NCI-H1417 treated with DMSO at 0.1 percent for 48 hours (cell line): ENCODE data around the gene TMEM108.

Experiments used
- DNase-seq: peaks from one replicate; lab custom pipeline; 2025; lab: John Stamatoyannopoulos, UW

TMEM108 gene

GRCh38 chr3:133236901-133237300 lies 198.7 kb downstream of the TMEM108 start:
- DNase-seq, result no peak

DNA sequence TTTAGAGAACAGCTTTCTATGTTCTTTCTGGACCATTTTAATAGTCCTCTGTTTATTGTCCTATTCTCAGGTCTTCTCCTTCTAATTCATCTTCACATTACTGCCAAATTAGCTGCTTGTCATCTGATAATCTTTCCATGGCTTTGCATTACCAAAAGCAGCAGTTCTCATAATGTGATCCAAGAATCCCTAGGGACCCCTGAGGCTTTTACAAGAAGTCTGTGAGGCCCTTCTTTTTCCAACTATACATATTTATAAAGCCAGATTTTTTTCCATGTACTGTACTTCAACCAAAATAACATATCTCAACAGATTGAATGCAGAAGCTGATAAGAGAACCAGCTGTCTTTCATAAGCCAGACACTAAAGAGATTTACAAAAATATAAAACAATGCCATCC lies 199.2 kb downstream of the TMEM108 start:
- DNase-seq, result no peak

- no peak for DNase-seq
Observed at GRCh38 chr3:133238015-133238414, 199.8 kb downstream of the TMEM108 start.

- no peak for DNase-seq
Observed at GRCh38 chr3:133246119-133246518, 207.9 kb downstream of the TMEM108 start.

- no peak for DNase-seq
Observed at GRCh38 chr3:133246773-133247172, 208.6 kb downstream of the TMEM108 start.

- no peak for DNase-seq
Observed at GRCh38 chr3:133248389-133248788, 210.2 kb downstream of the TMEM108 start.

DNA sequence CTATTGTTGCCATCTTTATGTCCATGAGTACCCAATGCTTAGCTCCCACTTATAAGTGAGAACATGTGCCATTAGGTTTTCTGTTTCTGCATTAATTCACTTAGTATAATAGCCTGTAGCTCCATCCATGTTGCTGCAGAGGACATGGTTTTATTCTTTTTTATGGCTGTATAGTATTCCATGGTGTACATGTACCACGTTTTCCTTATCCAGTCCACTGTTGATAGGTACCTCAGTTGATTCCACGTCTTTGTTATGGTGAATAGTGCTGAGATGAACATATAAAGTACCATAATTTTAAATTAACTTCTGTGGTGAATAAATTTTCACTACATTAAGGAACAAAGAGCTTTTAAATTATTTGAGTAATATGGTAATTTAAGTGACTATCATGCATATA lies 211.3 kb downstream of the TMEM108 start:
- DNase-seq, result no peak

DNA sequence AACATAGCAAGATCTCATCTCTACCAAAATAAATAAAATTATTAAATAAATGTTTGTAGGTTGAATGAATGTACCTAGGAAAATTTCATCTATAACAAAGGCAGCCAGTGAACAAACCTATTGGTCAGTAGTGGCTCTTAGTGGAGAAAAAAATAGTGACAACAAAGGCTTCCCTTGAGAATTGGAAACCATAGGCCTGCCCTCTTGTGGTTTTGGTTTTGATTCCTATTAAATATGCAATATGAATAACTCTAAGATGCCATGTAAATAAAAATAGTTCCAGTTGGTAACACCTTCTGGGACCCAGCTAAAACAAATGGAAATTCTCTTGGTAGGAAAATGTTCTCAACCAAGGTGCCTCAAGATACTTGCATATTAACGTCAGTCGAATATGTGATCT lies 216.0 kb downstream of the TMEM108 start:
- no peak for DNase-seq

DNA sequence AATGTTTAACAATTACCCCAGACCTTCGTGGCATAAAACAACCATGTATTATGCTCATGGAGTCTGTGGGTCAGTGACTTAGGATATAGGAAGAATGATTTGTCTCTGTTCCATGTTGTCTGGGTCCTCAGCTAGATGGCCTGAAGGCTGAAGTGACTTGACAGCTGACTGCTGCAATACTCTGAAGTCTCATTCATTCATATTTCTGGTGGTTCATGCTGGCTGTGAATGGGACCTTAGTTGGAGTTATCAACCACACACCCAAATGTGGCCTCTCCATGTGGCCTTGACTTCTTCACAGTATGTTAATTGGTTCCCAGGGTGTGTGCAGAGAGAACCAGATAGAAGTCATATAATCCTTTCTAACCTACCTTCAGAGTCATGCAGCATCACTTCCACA lies 216.5 kb downstream of the TMEM108 start:
- DNase-seq, result no peak

GRCh38 chr3:133256787-133257483 lies 218.7 kb downstream of the TMEM108 start:
- DNase-seq, result no peak

GRCh38 chr3:133258358-133258757 lies 220.2 kb downstream of the TMEM108 start:
- DNase-seq, result no peak

DNA sequence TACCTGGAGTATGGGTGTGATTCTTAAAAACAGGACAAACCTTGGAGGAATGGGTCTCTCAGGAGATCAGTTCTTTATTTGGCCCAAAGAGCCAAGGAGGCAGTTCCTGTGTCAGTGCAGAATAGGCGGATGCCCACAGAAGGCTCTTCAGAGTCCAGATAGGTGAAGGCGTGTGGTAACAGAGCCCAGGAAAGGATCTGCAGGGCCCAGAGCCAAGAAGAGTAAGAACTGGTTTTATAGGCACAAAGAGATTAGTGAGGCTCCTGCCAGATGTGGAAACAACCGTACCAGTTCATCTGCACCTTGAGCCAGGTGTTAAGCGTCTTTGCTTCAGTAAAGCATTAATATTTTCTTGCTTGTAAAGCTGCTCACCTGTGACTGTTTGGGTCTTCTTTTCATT lies 221.6 kb downstream of the TMEM108 start:
- no peak for DNase-seq

DNA sequence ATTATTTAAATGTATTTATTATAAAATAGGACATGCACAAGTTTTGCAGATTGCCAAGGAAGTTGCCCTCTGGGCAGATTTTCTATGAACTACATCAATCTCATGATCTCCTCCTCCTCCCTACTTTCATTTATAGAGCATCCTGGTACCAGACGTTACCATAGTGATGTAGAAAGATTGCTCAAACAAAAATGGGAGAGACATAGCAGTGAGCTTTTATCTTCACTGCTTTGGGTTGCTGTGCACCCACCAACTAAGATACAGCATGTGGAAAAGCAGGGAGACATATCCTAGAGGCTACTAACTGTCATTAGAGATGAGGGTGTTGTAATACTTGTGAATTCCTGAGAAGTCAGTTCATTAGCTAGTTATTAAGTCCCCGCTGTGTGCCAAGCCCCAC lies 224.1 kb downstream of the TMEM108 start:
- DNase-seq, result no peak

- DNase-seq, result no peak
Observed at GRCh38 chr3:133264920-133265319, 226.7 kb downstream of the TMEM108 start.

DNA sequence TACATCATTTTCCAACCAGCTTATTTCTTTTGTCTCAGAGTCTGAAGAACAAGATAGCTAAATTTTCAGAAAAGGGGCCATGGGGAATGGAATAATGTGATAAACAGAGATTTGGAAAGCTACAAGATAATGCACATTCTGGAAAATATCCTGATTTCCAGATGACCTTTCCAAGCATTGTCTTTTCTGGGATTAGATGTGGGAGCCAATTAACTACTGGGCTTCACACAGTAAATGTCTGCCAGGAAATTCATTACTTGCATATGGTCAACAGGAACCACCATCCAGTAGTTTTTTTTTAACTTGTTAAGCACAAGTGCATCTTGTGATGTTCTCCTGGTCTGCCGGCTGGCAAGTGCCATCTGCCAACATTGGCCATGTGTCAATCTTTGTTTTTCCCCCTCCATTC lies 230.5 kb downstream of the TMEM108 start:
- DNase-seq, result no peak

- DNase-seq, result no peak
Observed at GRCh38 chr3:133269393-133269792, 231.2 kb downstream of the TMEM108 start.

DNA sequence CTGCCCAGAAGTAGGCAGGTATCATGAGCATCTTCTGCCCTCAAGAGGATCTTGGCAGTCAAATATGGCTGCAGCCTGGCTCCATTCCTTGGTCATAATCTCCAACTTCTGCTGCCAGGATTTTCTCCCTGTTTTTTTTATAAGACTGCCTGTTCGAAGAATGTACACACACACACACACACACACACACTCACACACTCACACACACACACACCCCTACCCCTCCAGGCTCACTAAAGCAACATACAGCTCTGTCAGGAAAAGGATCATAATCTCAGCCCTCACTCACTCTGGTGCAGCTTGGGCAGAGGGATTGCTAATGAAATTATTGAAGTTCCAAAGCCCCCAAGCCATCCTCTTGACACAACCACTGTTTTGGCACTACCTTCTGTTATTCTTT lies 232.4 kb downstream of the TMEM108 start:
- DNase-seq, result no peak

DNA sequence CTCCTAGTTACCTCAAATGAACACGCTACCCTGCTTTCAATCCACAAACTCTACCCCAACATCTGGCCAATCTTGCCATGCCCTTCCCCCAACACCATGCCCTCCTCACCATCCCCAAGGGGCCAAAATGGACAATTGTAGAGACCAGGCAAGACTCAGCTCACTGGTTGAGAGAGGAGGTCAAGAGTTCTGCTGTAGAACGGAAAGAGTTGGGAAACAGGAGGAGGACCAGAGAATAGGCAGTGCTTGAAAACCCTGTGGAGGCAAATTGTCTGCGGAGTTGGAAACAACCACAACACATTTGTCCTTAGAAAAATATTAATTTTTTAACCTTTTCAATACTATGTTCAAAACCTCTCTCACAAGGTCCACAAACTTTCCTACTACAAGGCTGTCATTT lies 232.9 kb downstream of the TMEM108 start:
- DNase-seq, result no peak

DNA sequence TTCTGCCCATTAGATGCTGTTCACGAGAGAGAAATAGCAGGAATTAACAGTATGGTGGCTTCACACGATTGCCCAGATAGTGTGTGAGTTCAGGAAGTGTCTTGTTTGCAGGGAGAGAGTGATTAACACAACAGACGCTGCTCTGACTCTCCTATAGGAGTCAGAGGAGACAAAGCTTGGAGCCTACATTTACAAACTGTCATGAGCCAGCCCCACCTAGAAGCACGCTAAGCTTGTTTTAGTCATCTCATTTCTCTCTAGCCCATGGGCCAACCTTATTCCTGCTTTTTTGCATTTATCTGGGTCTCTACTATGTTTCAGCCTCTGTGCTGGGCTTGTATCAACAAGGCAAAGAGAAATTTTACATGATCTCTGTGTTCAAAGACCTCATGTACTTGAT lies 233.3 kb downstream of the TMEM108 start:
- DNase-seq, result no peak

DNA sequence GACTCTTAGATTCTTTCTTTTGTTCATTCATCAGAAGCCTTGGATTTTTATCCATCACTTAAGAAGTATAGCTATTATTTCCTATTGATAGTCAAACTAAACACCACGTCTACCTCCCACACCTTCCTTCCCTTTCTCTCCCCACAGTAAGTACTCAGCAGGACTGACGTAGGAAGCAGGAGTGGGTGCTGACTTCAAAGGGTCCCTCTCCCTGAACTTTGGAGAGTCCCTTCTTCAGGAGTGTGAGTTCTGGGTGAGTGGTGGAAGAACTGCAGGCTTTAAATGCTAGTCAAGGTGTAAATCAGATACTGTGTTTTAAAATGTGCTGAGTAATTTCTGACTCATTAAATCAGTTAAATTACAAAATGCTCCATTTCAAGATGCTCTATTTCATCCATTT lies 235.2 kb downstream of the TMEM108 start:
- no peak for DNase-seq

- DNase-seq, result no peak
Observed at GRCh38 chr3:133274477-133274876, 236.3 kb downstream of the TMEM108 start.

DNA sequence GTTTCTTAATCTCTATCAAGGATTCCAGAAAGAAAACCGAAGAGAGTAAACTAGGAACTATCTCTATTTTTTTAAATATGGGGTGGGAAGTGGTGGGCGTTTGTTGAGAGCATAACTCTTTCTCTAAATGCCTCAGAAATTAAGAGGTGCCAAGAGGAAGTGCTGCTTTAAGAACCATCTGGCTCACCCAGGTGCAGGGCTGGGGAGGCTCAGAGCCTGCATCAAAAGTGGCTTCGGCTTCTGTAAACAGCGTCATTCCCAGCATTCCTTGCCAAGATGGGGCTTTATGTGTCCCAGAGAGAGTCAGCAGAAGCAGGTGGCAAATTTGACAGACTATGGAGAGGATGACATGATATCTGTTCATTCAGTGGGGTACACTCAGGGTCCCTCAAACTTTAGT lies 238.4 kb downstream of the TMEM108 start:
- no peak for DNase-seq

DNA sequence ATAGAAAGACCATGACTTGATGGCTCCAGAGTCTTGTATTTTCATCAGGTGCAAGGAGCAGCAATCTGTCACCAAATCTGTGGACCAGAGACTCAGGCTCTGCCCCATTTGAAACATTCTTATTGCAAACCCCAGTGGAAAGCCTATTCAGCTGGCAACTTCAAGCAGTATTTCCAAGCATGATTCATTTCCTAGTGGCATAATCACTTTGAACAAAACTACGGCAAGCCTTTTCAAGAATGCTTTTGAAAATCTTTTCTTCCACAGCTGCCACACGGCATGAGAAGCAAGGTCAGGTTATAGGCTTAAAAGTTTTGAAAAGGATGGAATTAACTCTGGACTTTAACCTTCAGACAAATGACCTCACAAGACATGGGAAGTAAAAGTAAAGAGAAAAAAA lies 239.6 kb downstream of the TMEM108 start:
- DNase-seq, result no peak

GRCh38 chr3:133278260-133279043 lies 240.3 kb downstream of the TMEM108 start:
- DNase-seq, result no peak
